ENCODE results near the gene CHCHD4.

DNA sequence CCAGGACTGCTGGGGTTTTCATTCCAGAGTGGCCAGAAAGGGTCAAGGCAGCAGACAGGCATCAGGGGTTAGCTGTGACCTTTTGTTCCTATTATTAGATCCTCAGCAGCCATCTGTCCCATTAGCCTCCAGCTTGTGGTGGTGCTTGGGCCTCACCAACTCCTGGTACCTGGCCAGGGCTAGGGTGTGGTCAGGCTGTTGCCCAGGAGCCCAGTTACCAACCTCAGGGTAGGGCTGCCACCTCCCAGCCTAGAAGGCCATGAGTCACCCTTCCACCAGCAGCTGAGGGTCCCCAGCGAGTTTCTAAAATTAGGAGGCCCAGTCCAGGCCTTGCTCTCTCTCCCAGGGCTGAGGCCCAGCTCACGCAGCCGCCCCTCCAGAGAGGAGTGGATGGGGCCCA lies 12.3 kb upstream of the CHCHD4 start:
- TF ChIP-seq POLR2A (IDR thresholded peaks at IDR 0.05), result no peak
- no peak for TF ChIP-seq EP300 (IDR thresholded peaks at IDR 0.05)
- TF ChIP-seq, protein P1, sequence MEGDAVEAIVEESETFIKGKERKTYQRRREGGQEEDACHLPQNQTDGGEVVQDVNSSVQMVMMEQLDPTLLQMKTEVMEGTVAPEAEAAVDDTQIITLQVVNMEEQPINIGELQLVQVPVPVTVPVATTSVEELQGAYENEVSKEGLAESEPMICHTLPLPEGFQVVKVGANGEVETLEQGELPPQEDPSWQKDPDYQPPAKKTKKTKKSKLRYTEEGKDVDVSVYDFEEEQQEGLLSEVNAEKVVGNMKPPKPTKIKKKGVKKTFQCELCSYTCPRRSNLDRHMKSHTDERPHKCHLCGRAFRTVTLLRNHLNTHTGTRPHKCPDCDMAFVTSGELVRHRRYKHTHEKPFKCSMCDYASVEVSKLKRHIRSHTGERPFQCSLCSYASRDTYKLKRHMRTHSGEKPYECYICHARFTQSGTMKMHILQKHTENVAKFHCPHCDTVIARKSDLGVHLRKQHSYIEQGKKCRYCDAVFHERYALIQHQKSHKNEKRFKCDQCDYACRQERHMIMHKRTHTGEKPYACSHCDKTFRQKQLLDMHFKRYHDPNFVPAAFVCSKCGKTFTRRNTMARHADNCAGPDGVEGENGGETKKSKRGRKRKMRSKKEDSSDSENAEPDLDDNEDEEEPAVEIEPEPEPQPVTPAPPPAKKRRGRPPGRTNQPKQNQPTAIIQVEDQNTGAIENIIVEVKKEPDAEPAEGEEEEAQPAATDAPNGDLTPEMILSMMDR (IDR thresholded peaks at IDR 0.05), result no peak

All from ovary (tissue), 3 donors.